WERI-Rb-1 (cell line): Measurements from ENCODE around the gene LRRC10B.

Experiments
- DNase-seq: peaks from one replicate; pipeline ENCODE4 v3.0.0-alpha.2; 2020
- H3K27ac ChIP-seq: fragments of 250-450 bp; sonication (Bioruptor Pico); 2 replicates; pipeline ENCODE4 v1.5.1; 2020; ENCODE audit warnings: mild to moderate bottlenecking, moderate library complexity
- H3K27me3 ChIP-seq: fragments of 250-450 bp; sonication (Bioruptor Pico); 2 replicates; pipeline ENCODE4 v1.5.1; 2021; ENCODE audit warnings: mild to moderate bottlenecking, low read depth, moderate library complexity; ENCODE audit not compliant: insufficient read depth, severe bottlenecking
- H3K36me3 ChIP-seq: fragments of 250-450 bp; sonication (Bioruptor Pico); 2 replicates; pipeline ENCODE4 v1.5.1; 2020; ENCODE audit warnings: mild to moderate bottlenecking, moderate library complexity
- H3K4me3 ChIP-seq: 2 replicates; pipeline ENCODE4 v1.5.1; 2011; ENCODE audit warnings: low read depth, mild to moderate bottlenecking, control low read depth, low read length
- H3K9me3 ChIP-seq: fragments of 250-450 bp; sonication (Bioruptor Pico); 2 replicates; pipeline ENCODE4 v1.5.1; 2021; ENCODE audit warnings: mild to moderate bottlenecking, moderate library complexity; ENCODE audit not compliant: severe bottlenecking
- TF ChIP-seq, protein P1 (sequence below): IDR thresholded peaks from 2 replicates; pipeline ENCODE4 v1.5.1; 2011; ENCODE audit warnings: low read depth, mild to moderate bottlenecking, control low read depth, inconsistent platforms, low read length

Gene LRRC10B

GRCh38 chr11:61536676-61537270 lies 28.2 kb downstream of the LRRC10B start:
- DNase-seq: no peak
- no peak overlapping the region for H3K4me3 ChIP-seq
- TF ChIP-seq, protein P1, sequence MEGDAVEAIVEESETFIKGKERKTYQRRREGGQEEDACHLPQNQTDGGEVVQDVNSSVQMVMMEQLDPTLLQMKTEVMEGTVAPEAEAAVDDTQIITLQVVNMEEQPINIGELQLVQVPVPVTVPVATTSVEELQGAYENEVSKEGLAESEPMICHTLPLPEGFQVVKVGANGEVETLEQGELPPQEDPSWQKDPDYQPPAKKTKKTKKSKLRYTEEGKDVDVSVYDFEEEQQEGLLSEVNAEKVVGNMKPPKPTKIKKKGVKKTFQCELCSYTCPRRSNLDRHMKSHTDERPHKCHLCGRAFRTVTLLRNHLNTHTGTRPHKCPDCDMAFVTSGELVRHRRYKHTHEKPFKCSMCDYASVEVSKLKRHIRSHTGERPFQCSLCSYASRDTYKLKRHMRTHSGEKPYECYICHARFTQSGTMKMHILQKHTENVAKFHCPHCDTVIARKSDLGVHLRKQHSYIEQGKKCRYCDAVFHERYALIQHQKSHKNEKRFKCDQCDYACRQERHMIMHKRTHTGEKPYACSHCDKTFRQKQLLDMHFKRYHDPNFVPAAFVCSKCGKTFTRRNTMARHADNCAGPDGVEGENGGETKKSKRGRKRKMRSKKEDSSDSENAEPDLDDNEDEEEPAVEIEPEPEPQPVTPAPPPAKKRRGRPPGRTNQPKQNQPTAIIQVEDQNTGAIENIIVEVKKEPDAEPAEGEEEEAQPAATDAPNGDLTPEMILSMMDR: peak; percentile 20; the same call in 1 of the 2 replicates
- H3K36me3 ChIP-seq: peaks cover 13% of the 10 kb centered on the region
- no peaks in the 10 kb centered on the region for H3K27me3 ChIP-seq
- H3K27ac ChIP-seq: no peak overlapping the region
- H3K9me3 ChIP-seq: no peaks in the 10 kb centered on the region

- Histone ChIP-seq H3K27me3 (no peaks in the 10 kb centered on the region), H3K27ac (no peak overlapping the region), H3K36me3 (peaks cover 13% of the 10 kb centered on the region), H3K9me3 (no peaks in the 10 kb centered on the region), H3K4me3 (no peak overlapping the region)
- no peak for DNase-seq
- TF ChIP-seq, protein P1: no peak
Observed at GRCh38 chr11:61537326-61537725, 28.8 kb downstream of the LRRC10B start.

- peak overlapping the region; percentile 61 for H3K27ac ChIP-seq
- no peaks in the 10 kb centered on the region for H3K27me3 ChIP-seq
- peaks cover 18% of the 10 kb centered on the region for H3K36me3 ChIP-seq
- DNase-seq: peak; percentile 63
- no peaks in the 10 kb centered on the region for H3K9me3 ChIP-seq
- H3K4me3 ChIP-seq: no peak overlapping the region
- TF ChIP-seq, protein P1: no peak
Observed at GRCh38 chr11:61538636-61538961, 30.1 kb downstream of the LRRC10B start.

DNA sequence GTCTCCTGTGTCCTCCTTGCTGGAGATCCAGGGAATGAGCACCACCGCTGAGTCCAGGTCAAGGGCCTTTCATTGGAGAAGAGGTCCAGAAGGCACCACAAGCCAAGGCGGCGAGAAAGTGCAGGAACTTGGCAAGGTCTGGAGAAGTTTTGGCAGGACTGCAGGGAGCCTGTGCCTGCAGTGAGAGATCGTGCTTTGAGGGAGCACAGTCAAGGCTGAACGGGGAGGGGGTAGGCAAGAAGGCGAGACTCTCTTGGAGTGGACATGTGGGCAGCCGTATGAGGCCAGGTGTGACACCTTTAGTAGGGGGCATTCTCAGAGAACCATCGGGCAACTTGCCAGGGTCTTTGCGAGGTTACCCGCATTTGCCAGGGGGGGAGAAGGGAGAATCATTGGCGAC lies 30.5 kb downstream of the LRRC10B start:
- peaks cover 22% of the 10 kb centered on the region for H3K36me3 ChIP-seq
- DNase-seq: no peak
- peak overlapping the region; percentile 61 for H3K27ac ChIP-seq
- no peaks in the 10 kb centered on the region for H3K9me3 ChIP-seq
- H3K27me3 ChIP-seq: no peaks in the 10 kb centered on the region
- TF ChIP-seq, protein P1: no peak
- no peak overlapping the region for H3K4me3 ChIP-seq

- TF ChIP-seq, protein P1: no peak
- H3K36me3 ChIP-seq: peaks cover 26% of the 10 kb centered on the region
- no peak for DNase-seq
- H3K4me3 ChIP-seq: no peak overlapping the region
- no peaks in the 10 kb centered on the region for H3K27me3 ChIP-seq
- no peaks in the 10 kb centered on the region for H3K9me3 ChIP-seq
- H3K27ac ChIP-seq: no peak overlapping the region
Observed at GRCh38 chr11:61539831-61540357, 31.3 kb downstream of the LRRC10B start.

- TF ChIP-seq, protein P1: no peak
- H3K4me3 ChIP-seq: no peak overlapping the region
Observed at GRCh38 chr11:61540528-61540927, 32.0 kb downstream of the LRRC10B start.

More at GRCh38 chr11:61540528-61540927, 32.0 kb downstream of the LRRC10B start:
- Histone ChIP-seq H3K27me3 (no peaks in the 10 kb centered on the region), H3K27ac (peak overlapping the region; percentile 22; the same call in 1 of the 2 replicates), H3K36me3 (peaks cover 32% of the 10 kb centered on the region), H3K9me3 (no peaks in the 10 kb centered on the region)
- no peak for DNase-seq
